IMR-90 (cell line): ENCODE data around the gene SPINT2. TPM values are rescaled to one million over a fixed set of nuclear protein-coding genes. Genes with fewer than 3 reads are reported as not detected.

Source experiments
- ATAC-seq: fragments of 200-7000 bp; cut with Tn5 transposase; 2 replicates; pipeline ENCODE4 v1.9.1; 2020; ENCODE audit warnings: low read depth, mild to moderate bottlenecking, moderate library complexity
- BruUV-seq: library from RNA; stranded (reverse); fragments of 400-500 nt; replicated peaks from 2 replicates; lab custom pipeline; 2021; lab: Mats Ljungman, UMichigan
- CTCF ChIA-PET: fragments of 300-600 bp; formaldehyde crosslinking; extraction: SDS; loops from one replicate; lab custom pipeline; 2021; ENCODE audit warnings: antibody characterized with exemption; lab: Yijun Ruan, JAX
- POLR2A ChIA-PET: fragments of 300-600 bp; sonication (Branson Sonifier 250); formaldehyde crosslinking; loops from one replicate; lab custom pipeline; 2022; ENCODE audit warnings: antibody characterized with exemption; ENCODE audit not compliant: unreplicated experiment; lab: Charles Lee
- DNase-seq: peaks from one replicate; pipeline ENCODE4 v3.0.0; 2013
- H2AFZ ChIP-seq: replicated peaks from 2 replicates; pipeline ENCODE3; 2013; ENCODE audit warnings: low read length, mild to moderate bottlenecking; ENCODE audit not compliant: poor library complexity
- H2AK5ac ChIP-seq: 2 replicates; pipeline ENCODE4 v1.6.1; 2013; ENCODE audit warnings: low read depth, low read length, inconsistent platforms
- H2AK9ac ChIP-seq: replicated peaks from 2 replicates; pipeline ENCODE3; 2013; ENCODE audit warnings: mild to moderate bottlenecking, low read depth, low read length, moderate library complexity; ENCODE audit not compliant: poor library complexity
- H2BK120ac ChIP-seq: 2 replicates; pipeline ENCODE4 v1.6.1; 2013; ENCODE audit warnings: low read depth, low read length, inconsistent platforms
- H2BK15ac ChIP-seq: 3 replicates; pipeline ENCODE4 v1.6.1; 2013; ENCODE audit warnings: low read depth, low read length, inconsistent platforms
- H2BK20ac ChIP-seq: 2 replicates; pipeline ENCODE4 v1.6.1; 2013; ENCODE audit warnings: low read depth, mild to moderate bottlenecking, inconsistent platforms, low read length, moderate library complexity
- H2BK5ac ChIP-seq: 2 replicates; pipeline ENCODE4 v1.6.1; 2013; ENCODE audit warnings: mild to moderate bottlenecking, low read depth, low read length, inconsistent platforms; ENCODE audit not compliant: poor library complexity, severe bottlenecking
- H3K14ac ChIP-seq: replicated peaks from 2 replicates; pipeline ENCODE4 v1.6.1; 2013; ENCODE audit warnings: low read depth, low read length, inconsistent platforms
- H3K18ac ChIP-seq: 2 replicates; pipeline ENCODE4 v1.6.1; 2013; ENCODE audit warnings: low read depth, low read length, control low read depth
- H3K23ac ChIP-seq: 2 replicates; pipeline ENCODE4 v1.6.1; 2013; ENCODE audit warnings: low read depth, low read length, inconsistent platforms
- H3K27ac ChIP-seq: 2 replicates; pipeline ENCODE4 v1.5.1; 2013; ENCODE audit warnings: mild to moderate bottlenecking, control low read depth, low read length; ENCODE audit not compliant: insufficient read depth
- H3K27me3 ChIP-seq: 2 replicates; pipeline ENCODE4 v1.6.1; 2013; ENCODE audit warnings: low read length; ENCODE audit not compliant: control insufficient read depth, insufficient read depth
- H3K36me3 ChIP-seq: 2 replicates; pipeline ENCODE4 v1.6.1; 2013; ENCODE audit warnings: low read length, mixed read lengths; ENCODE audit not compliant: control insufficient read depth, insufficient read depth
- H3K4ac ChIP-seq: 2 replicates; pipeline ENCODE4 v1.6.1; 2013; ENCODE audit warnings: low read depth, low read length, inconsistent platforms
- H3K4me1 ChIP-seq: 2 replicates; pipeline ENCODE4 v1.6.1; 2013; ENCODE audit warnings: low read length, mixed read lengths; ENCODE audit not compliant: control insufficient read depth, insufficient read depth
- H3K4me2 ChIP-seq: 2 replicates; pipeline ENCODE4 v1.6.1; 2013; ENCODE audit warnings: low read depth, mild to moderate bottlenecking, control low read depth, low read length, moderate library complexity
- H3K4me3 ChIP-seq: 2 replicates; pipeline ENCODE4 v1.5.1; 2013; ENCODE audit warnings: low read depth, mild to moderate bottlenecking, control low read depth, low read length, moderate library complexity; ENCODE audit not compliant: insufficient read depth
- H3K56ac ChIP-seq: 2 replicates; pipeline ENCODE4 v1.6.1; 2013; ENCODE audit warnings: low read length, inconsistent platforms; ENCODE audit not compliant: insufficient read depth; ENCODE audit errors: extremely low read depth
- H3K79me1 ChIP-seq, 2 experiments: 2 replicates each; pipeline ENCODE4 v1.6.1; 2013; ENCODE audit warnings: low read length in 2 of 2, inconsistent platforms in 1 of 2, low read depth in 1 of 2
- H3K9ac ChIP-seq: 2 replicates; pipeline ENCODE4 v1.6.1; 2013; ENCODE audit warnings: low read depth, low read length, control low read depth
- H3K9me1 ChIP-seq: 2 replicates; pipeline ENCODE4 v1.6.1; 2013; ENCODE audit warnings: low read length, inconsistent platforms; ENCODE audit not compliant: insufficient read depth
- H3K9me3 ChIP-seq: 2 replicates; pipeline ENCODE4 v1.6.1; 2013; ENCODE audit warnings: low read length; ENCODE audit not compliant: control insufficient read depth, insufficient read depth
- H4K20me1 ChIP-seq: 2 replicates; pipeline ENCODE4 v1.6.1; 2013; ENCODE audit warnings: low read length, inconsistent platforms; ENCODE audit not compliant: insufficient read depth
- H4K5ac ChIP-seq: 2 replicates; pipeline ENCODE4 v1.6.1; 2013; ENCODE audit warnings: mild to moderate bottlenecking, low read depth, low read length, control low read depth
- H4K8ac ChIP-seq, 2 experiments: 2 replicates each; pipeline ENCODE4 v1.6.1; 2013; ENCODE audit warnings: low read depth in 2 of 2, low read length in 2 of 2, control low read depth in 1 of 2, inconsistent platforms in 1 of 2
- H4K91ac ChIP-seq: 2 replicates; pipeline ENCODE4 v1.6.1; 2013; ENCODE audit warnings: low read depth, low read length, inconsistent platforms; ENCODE audit not compliant: insufficient read depth
- BHLHE40 ChIP-seq: fragments of 150-350 bp; IDR thresholded peaks from 2 replicates; pipeline ENCODE4 v1.6.1; 2016; ENCODE audit warnings: mild to moderate bottlenecking, low read depth, low read length
- CEBPB ChIP-seq: IDR thresholded peaks from 2 replicates; pipeline ENCODE4 v1.6.1; 2012; ENCODE audit warnings: low read depth, low read length, improper control_type of control experiment
- CHD1 ChIP-seq: IDR thresholded peaks from 2 replicates; pipeline ENCODE4 v1.6.1; 2012; ENCODE audit warnings: low read depth, low read length, improper control_type of control experiment
- ELK1 ChIP-seq: fragments of 150-350 bp; IDR thresholded peaks from 2 replicates; pipeline ENCODE4 v1.6.1; 2016; ENCODE audit warnings: low read depth, mild to moderate bottlenecking, low read length, moderate library complexity, borderline replicate concordance
- FOS ChIP-seq: fragments of 150-350 bp; IDR thresholded peaks from 2 replicates; pipeline ENCODE4 v1.6.1; 2016; ENCODE audit warnings: low read depth, low read length
- MAFK ChIP-seq: IDR thresholded peaks from 2 replicates; pipeline ENCODE4 v1.6.1; 2012; ENCODE audit warnings: low read depth, low read length, improper control_type of control experiment
- MAZ ChIP-seq: IDR thresholded peaks from 2 replicates; pipeline ENCODE4 v1.6.1; 2012; ENCODE audit warnings: low read depth, mild to moderate bottlenecking, low read length, improper control_type of control experiment, moderate library complexity, borderline replicate concordance
- MXI1 ChIP-seq: IDR thresholded peaks from 2 replicates; pipeline ENCODE4 v1.6.1; 2012; ENCODE audit warnings: low read depth, mild to moderate bottlenecking, low read length, moderate library complexity, borderline replicate concordance
- NFE2L2 ChIP-seq: fragments of 150-350 bp; IDR thresholded peaks from 2 replicates; pipeline ENCODE4 v1.6.1; 2016; ENCODE audit warnings: low read depth, mild to moderate bottlenecking, low read length
- POLR2A ChIP-seq: IDR thresholded peaks from 2 replicates; pipeline ENCODE4 v1.6.1; 2012; ENCODE audit warnings: mild to moderate bottlenecking, low read depth, low read length
- RAD21 ChIP-seq: IDR thresholded peaks from 2 replicates; pipeline ENCODE4 v1.6.1; 2012; ENCODE audit warnings: low read length, improper control_type of control experiment
- RCOR1 ChIP-seq: IDR thresholded peaks from 2 replicates; pipeline ENCODE4 v1.6.1; 2012; ENCODE audit warnings: mild to moderate bottlenecking, low read length, improper control_type of control experiment; ENCODE audit not compliant: insufficient replicate concordance
- RFX5 ChIP-seq: IDR thresholded peaks from 2 replicates; pipeline ENCODE4 v1.8.0; 2012; ENCODE audit warnings: low read depth, mild to moderate bottlenecking, low read length, moderate library complexity
- SMC3 ChIP-seq: fragments of 150-350 bp; IDR thresholded peaks from 2 replicates; pipeline ENCODE4 v1.6.1; 2016; ENCODE audit warnings: low read depth, mild to moderate bottlenecking, antibody characterized with exemption, low read length, moderate library complexity
- USF2 ChIP-seq: fragments of 150-350 bp; IDR thresholded peaks from 2 replicates; pipeline ENCODE4 v1.6.1; 2017; ENCODE audit warnings: mild to moderate bottlenecking, antibody characterized with exemption, low read length, low read depth
- WGBS, 2 experiments: methylation state at CpG; one replicate each; pipeline versions ENCODE4 v1.1.5 to v1.1.7; 2013; ENCODE audit warnings: missing lambda C conversion rate in 2 of 2; ENCODE audit not compliant: insufficient read length in 1 of 2; ENCODE audit errors: extremely low coverage in 2 of 2; 5-methylcytosine and 5-hydroxymethylcytosine counted together
- dilution Hi-C: fragments of 300-500 bp; cut with HindIII; formaldehyde crosslinking; loops from one replicate; pipeline ENCODE4 v1.14.3; 2018; ENCODE audit warnings: low sequenced_read_pairs; ENCODE audit not compliant: unreplicated experiment
- in situ Hi-C: fragments of 300-500 bp; cut with MboI; formaldehyde crosslinking; loops from 3 replicates; pipeline ENCODE4 v1.14.3; 2019; ENCODE audit warnings: low sequenced_read_pairs, inconsistent platforms, mixed read lengths
- intact Hi-C: fragments of 100-400 bp; cut with micrococcal nuclease; formaldehyde crosslinking; loops from 2 replicates; pipeline ENCODE4 v1.10.0; 2022
- polyA plus RNA-seq, 3 experiments: library from polyadenylated mRNA; depleted of rRNA; stranded (reverse); fragments of >200 nt; gene quantifications; 2 replicates each; pipeline ENCODE4 v1.2.3, GENCODE V29; 2012; ENCODE audit warnings: low replicate concordance in 1 of 3
- total RNA-seq: library from RNA; depleted of rRNA; stranded (reverse); fragments of >200 nt; gene quantifications from 2 replicates; pipeline ENCODE4 v1.2.3, GENCODE V29; 2012

The SPINT2 gene
- total and polyA plus RNA-seq, 2 of the 4 experiments (the other 2 are of a cell fraction), result 0.54 to 1.2 TPM

GRCh38 chr19:38281811-38282566 is 17.6 kb downstream of the SPINT2 start:
- Histone ChIP-seq H3K18ac (no peak overlapping the region), H2AFZ (peak overlapping the region; percentile 9), H4K20me1 (no peaks in the 10 kb centered on the region), H3K9ac (no peak overlapping the region), H4K5ac (no peak overlapping the region), H2BK120ac (peak overlapping the region; percentile 12; the same call in 1 of the 2 replicates), H3K14ac (no peak overlapping the region), H3K4me2 (no peak overlapping the region), H2BK5ac (no peak overlapping the region), H3K36me3 (no peaks in the 10 kb centered on the region), H3K23ac (no peak overlapping the region), H3K56ac (no peak overlapping the region), H3K79me1 (no peaks in the 10 kb centered on the region), H3K4me1 (peaks cover 20% of the 10 kb centered on the region), H2AK9ac (no peak overlapping the region), H4K8ac (0 out of 4 replicates have a peak overlapping the region, but pooled peaks of 1 of the 2 experiments have one; percentile 0), H3K27me3 (no peaks in the 10 kb centered on the region), H2BK15ac (0 out of 3 replicates have a peak overlapping the region, but pooled peaks have one; percentile 10), H3K4me3 (no peak overlapping the region), H3K9me1 (peaks cover 8% of the 10 kb centered on the region), H3K4ac (0 out of 2 replicates have a peak overlapping the region, but pooled peaks have one; percentile 25), H2BK20ac (0 out of 2 replicates have a peak overlapping the region, but pooled peaks have one; percentile 26), H3K27ac (no peak overlapping the region), H3K9me3 (no peaks in the 10 kb centered on the region), H4K91ac (peak overlapping the region; percentile 27; the same call in 1 of the 2 replicates), H2AK5ac (peak overlapping the region; percentile 67; the same call in 1 of the 2 replicates)
- WGBS, 2 experiments, result no CpG with 5 or more reads among the region's 7 CpGs
- DNase-seq, result no peak
- ChIA-PET POLR2A (no interaction called here), CTCF (no interaction called here)
- dilution Hi-C loops, result no loop called here
- intact Hi-C loops, result no loop called here
- in situ Hi-C loops, result no loop called here
- ATAC-seq, result no peak
- no TSS peak for BruUV-seq
- TF ChIP-seq CHD1 (no peak), RAD21 (no peak), MAFK (no peak), CEBPB (no peak), POLR2A (no peak), MAZ (no peak), NFE2L2 (no peak), SMC3 (no peak), ELK1 (no peak), RFX5 (no peak), MXI1 (no peak), BHLHE40 (no peak), USF2 (no peak), RCOR1 (no peak), FOS (no peak)
